Fibroblast of skin of back (primary cell): ENCODE results near the gene AHCYL2.
A peak's percentile ranks its signal among the peaks of the same experiment; 100 is the strongest.
"Not testable (repeated sequence)": the region's sequence is repeated elsewhere in the genome, so short reads cannot be mapped to it uniquely, and the experiment has no call there.

Source experiments
- DNase-seq: peaks from one replicate; pipeline ENCODE4 v3.0.0-alpha.2; 2013

AHCYL2 gene

DNA sequence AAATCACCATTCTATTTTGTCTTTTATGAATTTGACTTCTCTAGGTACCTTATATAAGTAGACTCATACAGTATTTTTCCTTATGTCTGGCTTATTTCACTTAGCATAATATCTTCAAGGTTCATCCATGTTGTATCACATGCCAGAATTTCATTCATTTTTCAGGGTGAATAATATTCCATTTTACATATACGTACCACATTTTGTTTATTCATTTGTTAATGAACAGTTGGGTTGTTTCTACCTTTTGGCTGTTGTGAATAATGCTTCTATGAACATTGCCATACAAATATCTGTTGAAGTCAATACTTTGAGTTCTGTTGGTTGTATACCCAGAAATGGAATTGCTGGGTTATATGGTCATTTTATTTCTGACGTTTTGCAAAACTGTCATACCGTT is 20.7 kb downstream of the AHCYL2 start:
- DNase-seq, result no peak

DNA sequence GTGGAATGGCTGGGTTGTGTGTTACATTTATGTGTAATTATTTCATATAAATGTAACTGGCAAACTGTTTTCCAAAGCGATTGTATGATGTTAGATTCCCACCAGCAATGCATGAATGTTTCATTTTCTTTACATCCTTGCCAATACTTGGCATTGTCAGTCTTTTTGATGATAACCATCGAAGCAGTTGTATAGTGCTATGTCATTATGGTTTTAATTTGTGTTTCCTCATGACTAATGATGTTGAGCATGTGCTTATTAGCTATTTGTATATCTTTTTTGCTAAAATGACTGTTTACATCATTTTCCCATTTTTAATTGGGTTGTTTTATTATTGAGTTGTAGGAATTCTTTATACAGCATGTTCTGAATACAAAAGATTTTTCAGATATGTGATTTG is 22.3 kb downstream of the AHCYL2 start:
- DNase-seq, result no peak

DNA sequence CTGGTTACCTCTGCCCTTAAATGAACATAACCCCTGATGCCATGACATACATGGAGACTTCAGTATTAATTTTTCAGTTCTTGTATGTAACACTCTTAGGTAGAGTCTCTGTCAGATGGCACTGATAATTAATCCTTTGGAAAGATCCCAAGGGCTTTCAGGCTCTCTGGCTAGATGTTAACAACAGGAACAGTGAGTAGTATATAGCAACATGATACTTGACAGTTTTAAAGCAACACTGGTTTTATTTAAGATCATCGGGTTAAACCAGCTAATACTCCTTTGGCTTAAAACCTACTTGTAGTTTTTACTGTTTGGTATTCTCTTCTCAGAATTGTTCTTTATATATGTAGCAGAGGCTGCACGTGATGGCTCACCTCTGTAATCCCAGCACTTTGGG is 27.3 kb downstream of the AHCYL2 start:
- no peak for DNase-seq

DNA sequence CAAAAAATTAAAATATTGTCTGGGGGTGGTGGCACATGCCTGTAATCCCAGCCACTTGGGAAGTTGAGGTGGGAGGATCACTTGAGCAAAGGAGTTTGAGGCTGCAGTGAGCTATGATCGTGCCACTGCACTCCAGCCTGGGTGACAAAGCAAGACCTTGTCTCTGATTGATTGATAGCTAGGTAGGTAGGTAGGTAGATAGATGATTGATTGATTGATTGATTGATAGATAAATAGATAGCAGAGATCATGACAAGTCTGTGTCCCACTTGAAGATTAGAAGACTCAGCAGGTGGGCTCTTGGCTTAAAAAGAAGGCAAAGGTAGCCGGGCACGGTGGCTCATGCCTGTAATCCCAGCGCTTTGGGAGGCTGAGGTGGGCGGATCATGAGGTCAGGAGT is 27.8 kb downstream of the AHCYL2 start:
- not testable (repeated sequence) for DNase-seq

DNA sequence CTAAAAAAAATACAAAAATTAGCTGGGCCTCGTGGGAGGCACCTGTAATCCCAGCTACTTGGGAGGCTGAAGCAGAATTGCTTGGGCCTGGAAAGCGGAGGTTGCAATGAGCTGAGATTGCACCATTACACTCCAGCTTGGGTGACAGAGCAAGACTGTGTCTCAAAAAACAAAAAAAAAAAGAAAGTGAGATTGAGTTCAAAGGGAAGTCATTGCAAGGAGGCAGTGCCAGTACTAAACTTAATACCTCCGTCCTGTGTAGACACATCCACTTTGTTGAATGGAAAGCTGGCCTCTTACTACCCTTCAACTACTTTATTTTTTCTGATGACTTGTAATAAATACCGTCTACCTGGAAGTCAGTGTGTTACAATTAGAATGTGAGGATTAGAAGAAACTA is 31.0 kb downstream of the AHCYL2 start:
- DNase-seq, result no peak

DNA sequence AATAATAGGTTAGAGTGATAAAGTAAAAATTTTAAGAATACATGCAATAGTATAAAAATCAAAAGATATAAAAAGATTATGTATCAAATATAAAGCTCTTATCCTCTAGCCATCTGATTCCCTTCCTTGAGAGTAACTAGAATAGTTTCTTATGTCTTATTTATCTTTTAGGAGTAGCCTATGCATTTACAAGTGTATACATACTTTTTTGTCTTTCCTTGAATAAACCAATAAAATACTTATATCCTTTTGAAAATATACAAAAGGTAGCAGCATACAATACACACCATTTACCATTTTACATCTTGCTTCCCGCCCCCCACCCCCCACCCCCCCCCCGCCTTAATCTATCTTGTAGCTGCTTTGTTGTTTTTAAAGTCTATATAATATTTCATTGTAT is 31.4 kb downstream of the AHCYL2 start:
- no peak for DNase-seq

DNA sequence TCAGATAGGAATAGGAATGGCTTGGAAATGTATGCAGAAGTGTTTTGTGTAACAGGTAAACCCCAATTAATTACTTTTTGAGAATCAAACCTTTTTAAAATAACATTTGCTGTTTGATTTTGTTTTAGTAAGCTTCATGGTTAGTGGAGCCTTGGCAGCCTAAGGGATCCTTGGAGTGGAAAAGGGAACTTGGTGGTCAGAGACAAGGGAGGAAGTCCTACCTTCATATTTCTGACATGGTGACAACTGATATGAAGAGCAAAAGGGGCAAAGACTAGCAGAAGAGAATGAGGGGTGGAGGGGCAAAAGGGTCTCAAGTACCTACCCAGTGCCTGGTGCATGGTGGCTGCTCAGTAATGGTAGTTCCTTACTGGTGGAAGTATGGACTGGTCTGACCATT is 32.3 kb downstream of the AHCYL2 start:
- no peak for DNase-seq

DNA sequence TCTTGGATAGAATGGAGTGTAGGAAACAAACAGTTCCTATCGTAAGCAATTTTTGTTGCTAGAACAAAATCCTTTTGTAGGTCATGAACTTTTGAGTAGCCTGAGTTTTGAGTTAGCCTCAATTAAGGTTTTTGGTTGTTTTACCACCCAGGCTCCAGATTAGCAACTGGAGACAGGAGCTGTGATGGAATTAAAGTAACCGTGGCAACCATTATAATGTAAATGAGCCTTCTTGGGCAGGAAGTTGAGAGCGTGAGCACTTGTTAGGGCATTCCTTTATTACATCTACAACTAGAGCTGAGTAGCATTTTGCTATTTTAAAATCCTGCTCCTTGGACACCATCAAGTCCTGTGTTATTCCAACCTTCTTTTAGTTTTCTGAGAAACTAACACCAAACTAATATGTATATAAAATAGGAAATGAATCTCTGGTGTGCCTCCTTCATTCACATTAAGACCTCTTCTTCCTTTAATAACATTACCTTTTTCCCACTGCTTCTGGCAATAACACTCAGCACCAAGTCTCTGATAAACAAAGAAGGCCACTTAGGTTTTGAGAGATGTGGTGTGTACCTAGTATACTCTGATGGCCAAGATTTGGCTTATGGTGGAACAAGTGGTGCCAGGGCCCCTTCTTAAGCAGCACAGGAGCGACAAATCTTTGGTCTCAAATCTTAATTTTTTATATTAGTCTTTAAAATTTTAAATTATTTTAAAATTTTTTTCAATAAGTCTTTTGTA is 34.0 kb downstream of the AHCYL2 start:
- DNase-seq, result no peak

DNA sequence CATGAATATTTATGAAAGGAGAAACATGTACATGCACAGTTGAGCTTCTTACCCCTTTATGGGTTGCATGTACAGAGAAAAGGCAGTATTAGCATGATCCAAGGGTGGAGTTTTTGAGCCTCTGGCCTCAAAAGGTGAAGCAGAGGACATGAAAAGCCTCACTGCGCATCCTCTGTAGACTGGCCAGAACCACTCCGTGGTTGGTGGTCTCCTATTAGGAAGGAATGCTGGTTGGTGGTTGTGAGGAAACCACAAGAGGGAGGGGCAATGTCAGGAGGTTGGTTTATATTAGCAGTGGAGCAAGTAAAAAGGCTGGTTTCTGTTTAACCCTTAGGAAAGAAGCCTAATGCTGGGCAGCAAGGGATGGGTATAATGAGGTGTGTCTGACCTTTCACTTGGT is 37.5 kb downstream of the AHCYL2 start:
- peak; percentile 11 for DNase-seq

DNA sequence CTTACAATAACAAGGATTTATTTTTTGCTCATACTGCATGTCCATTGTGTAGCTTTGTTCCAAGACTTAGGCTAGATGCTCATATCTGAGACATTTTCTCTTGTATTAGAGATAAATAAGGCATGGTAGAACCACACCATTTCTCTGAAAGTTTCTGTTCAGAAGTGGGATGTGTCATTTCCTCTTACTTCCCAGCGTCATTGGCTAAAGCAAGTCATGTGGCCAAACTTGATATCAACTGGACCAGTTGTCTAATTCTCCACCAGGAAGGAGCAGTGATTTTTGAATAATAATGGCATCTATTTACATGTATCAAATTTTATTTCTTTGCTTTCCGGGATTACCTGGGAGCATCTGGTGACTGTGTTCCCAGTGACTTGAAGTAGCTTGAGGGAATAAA is 38.3 kb downstream of the AHCYL2 start:
- DNase-seq, result no peak

DNA sequence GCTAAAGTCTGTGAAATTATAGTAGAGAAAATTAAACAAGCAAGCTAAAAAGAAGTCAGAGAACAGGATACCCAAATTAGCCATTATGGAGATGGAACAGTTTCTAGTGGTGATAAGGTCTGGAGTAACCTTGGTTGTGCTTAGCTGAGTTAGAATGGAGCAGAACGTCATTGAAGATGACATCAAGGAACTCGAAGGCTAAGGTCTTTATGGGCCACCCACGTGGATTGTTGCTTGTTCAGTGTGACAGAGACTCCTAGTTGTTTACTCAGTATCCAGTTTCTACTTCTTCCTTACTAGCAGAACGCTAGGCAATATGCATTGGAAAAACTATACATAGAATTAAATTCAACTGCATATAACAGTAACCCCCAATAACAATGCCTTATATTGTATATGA is 39.7 kb downstream of the AHCYL2 start:
- no peak for DNase-seq

DNA sequence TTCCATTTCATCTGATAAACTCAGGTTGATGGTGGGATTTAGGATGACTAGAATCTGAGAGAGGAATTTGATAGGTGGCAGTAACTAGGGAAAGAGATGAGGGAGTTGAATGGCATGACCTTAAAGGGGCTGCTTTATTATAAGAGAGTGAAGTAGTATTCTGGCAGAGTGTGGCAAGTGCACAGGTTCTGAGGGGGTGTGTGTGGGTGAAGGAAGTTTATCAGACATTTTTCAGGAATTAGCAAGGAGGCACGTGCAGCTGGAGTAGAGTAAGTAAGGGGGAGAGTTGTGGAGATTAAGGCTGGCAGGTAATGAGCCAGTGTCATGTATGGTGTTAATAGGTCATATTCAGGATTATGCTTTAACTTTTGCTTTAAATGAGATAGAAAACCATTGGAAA is 40.5 kb downstream of the AHCYL2 start:
- DNase-seq, result no peak

DNA sequence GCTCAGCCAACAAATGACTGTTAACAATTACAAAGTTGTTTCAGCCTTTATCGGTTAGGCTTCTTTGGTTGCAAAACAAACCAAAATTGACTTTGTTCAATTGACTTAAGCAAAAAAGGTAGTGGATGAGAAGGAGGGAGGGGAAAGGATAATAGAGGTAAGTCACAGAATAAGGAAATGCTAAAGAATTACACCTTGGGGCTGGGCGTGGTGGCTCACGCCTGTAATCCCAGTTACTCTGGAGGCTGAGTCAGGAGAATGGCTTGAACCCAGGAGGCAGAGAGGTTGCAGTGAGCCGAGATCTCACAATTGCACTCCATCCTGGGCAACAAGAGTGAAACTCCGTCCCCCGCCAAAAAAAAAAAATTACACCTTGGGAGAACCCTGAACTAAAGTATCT is 41.4 kb downstream of the AHCYL2 start:
- DNase-seq, result no peak

DNA sequence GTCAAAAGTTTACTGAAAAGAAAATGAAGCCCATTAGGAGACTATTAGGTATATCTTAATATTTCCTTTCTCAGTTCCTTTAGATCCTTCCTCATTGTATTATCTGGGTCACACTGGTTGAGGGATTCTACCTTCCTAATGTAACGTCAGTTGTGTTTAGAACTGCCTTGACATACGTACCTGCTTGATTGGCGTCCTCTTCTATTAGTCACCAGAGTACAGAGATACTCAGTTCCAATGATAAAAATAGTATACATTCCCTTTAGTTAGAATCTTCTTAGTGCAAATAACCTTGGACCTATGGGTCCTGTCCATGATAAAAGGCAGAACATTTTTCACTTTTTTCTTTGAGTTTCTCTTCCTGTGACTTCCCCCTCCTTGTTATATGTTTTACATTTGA is 45.2 kb downstream of the AHCYL2 start:
- DNase-seq, result no peak

DNA sequence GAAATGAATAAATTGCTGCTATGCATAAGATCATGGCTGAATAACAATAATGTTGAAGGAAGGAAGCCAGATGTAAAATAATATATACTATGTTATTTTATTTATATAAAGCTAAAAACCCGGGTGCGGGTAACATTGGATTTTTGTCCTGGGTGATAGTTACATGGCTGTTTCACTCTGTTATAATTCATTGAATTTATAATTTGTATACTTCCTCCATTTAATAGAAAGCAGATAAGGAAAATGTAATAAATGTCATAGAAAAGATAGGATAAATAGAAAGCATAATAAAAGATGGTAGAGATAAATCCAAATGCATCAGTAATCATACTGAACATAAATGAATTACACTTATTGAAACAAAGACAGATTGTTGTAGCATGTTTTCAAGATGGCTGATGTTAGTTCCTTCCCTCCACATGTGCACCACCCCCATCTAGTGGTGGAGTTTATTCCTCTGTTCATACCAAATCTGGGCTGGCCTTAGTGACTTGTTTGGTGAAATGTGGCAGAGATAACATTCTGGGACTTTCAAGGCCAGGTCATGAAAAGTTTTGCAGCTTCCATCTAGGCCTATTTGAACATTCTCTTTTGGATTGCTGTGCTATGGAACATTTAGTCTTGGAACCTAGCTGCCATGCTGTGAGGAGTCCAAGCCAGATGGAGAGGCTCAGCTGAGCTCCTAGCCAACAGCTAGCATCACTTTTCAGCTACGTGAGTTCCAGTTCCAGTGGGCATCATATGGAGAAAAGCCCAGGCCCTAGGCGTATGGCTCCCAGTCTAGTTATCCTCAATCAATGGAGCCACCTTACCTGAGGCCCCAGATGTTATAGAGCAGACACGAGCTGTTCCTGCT is 46.9 kb downstream of the AHCYL2 start:
- peak; percentile 49 for DNase-seq

DNA sequence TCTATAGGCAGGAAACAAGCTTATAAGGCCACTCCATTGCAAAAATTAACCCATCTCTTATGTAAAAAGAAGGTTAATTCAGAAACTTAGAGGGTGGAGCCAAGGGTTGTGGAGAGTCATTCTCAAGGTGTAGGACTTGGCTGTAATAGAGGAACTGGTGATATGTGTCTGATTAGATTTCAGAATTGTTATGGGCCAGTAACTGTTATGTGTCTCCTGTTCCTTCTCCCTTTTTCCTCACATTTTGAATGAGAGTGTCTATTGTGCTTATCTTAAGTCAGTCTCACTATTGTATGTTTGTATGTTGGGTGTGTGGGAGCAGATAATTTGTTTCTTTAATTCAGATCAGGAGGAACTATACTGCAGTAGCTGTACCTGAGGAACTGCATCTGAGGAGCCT is 49.1 kb downstream of the AHCYL2 start:
- no peak for DNase-seq

DNA sequence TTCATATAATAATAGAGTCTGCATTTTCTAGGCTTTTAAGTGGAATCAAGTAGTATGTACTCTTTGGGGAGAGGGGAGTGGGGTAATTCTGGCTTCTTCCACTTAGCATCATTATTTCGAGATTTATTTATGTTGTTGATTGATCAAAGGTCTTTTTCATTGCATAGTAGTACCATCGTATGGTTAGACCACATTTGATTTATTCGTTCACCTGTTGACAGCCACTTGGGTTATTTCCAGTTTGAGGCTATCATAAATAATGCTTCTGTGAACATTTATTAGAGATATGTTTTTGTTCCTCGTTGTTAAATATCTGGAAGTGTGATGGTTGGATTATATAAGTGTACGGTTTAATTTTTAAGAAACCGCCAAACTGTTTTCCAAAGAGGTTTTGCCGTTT is 52.8 kb downstream of the AHCYL2 start:
- DNase-seq, result no peak

DNA sequence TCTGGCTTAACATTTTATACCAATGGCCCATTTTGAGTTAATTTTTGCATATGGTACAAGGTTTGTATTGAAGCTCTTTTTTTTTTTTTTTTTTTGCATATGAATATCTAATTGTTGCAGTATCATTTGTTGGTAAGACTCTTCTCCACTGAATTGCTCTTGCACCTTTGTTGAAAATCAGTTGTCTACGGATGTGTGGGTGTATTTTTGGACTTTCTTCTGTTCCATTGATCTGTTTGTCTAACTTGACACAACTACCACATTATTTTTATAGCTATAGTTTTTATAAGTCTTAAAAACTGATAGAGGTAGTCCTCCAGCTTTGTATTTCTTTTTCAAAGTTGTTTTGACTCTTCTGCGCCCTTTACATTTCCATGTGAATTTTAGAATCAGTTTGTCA is 53.9 kb downstream of the AHCYL2 start:
- DNase-seq, result no peak

DNA sequence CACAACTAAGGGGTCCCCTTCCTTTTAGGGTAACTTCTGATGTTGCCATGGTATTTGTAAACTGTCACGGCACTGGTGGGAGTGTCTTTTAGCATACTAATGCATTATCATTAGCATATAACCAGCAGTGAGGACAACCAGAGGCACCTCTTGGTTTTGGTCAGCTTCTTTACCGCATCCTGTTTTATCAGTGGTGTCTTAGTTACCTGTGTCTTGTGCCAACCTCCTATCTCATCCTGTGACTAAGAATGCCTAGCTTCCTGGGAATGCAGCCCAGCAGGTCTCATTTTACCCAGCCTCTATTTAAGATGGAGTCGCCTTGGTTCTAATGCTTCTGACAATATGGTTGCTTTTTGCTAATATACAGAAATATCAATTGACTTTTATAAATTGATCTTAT is 54.9 kb downstream of the AHCYL2 start:
- DNase-seq, result no peak

DNA sequence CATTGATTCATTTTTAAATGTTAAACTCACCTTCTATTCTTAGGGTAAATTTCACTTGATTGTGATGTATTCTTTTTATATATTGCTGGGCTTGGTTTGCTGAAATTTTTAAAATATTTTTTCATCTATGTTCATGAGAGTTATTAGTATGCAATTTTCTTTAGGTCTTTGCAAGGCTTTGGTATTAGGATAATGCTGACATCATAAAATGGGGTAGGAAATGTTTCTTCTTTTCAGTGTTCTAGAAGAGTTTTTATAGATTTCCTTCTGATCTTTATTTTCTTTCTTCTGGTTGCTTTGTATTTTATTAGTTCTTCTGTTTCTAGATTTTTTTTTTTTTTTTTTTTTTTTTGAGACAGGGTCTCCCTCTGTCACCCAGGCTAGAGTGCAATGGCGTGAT is 56.3 kb downstream of the AHCYL2 start:
- DNase-seq, result no peak

DNA sequence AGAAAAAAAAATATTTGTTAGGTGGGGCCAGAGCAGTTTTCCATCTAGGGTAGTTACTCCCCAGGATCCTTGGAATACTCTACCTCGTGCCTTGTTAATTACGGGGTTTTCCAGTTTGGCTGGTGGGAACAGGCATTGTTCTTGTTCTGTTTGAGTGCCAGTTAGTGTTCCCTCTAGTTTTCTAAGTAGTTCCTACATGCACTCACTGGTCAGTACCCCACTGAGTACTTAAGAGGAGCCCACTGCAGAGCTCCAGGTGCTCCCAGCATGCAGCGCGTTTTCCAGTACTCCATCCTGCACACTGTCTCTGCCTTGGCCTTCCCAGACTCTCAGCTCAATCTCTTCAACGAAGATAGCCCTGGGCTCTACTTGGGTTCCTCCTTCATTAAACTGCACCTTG is 58.0 kb downstream of the AHCYL2 start:
- DNase-seq, result no peak

DNA sequence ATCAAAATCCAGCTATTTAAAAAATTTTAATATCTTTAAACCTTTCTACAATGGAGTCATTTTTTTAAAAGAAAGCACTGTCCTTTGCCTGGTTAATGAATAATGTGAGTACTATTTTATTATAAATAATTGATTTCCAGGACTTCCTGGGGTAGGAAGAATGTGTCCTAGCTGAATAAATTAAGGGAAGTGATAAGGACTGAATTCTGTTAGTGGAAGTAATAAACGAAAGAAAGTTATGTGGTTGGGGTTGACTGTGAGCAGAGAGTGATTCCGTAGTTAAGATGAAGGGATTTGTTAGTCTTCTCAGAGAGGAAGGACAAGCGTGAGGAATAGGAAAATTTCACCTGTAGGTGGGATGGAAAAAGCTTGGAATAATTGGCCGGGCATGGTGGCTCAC is 59.1 kb downstream of the AHCYL2 start:
- no peak for DNase-seq

DNA sequence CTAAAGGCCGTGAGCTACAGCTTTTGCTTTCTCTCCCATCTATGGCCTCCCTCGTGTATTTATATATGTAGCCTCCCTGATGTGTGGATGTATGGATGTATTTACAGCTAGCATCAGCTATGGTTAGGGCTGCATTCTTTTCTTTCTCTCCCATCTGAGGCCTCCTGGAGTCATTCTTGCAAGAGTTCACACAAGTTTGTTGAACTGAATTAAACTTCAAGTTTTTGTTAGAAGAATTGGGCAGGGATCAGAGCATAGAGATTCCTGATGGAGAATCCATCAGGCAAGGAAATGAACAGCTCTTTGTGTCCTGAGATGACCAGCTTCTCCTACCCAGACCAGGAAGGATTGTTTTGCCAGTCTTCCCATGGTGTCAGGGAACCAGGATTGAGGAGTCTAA is 60.3 kb downstream of the AHCYL2 start:
- no peak for DNase-seq

DNA sequence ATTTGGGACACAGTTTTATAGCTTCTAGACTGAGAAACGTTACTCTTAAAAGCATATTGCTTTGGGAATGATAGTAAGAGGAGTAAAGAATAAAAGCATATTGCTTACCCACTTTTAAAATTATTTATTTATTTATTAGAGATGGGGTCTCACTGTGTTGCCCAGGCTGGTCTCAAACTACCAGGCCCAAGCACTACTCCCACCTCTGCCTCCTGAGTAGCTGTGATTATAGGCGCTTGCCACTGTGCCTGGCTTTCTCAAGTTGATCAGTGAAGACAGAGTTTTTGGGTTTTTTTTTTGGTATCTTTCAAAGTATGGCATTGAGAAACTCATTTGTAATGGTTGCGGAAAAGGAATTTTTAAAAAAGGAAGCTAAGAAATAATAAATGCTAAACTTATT is 68.0 kb downstream of the AHCYL2 start:
- DNase-seq, result no peak
